PC-9 (cell line): ENCODE measurements around the gene ENPP3.

Source experiments
- EZH2 ChIP-seq: fragments of 200-600 bp; sonication (generic); IDR thresholded peaks from 2 replicates; pipeline ENCODE4 v1.8.0; 2017; ENCODE audit warnings: antibody characterized with exemption, low read depth
- TF ChIP-seq, protein P1 (sequence below): fragments of 200-600 bp; sonication (generic); conservative IDR thresholded peaks from 2 replicates; pipeline ENCODE4 v1.6.1; 2017; ENCODE audit warnings: mixed run types, antibody characterized with exemption, mild to moderate bottlenecking, moderate library complexity

DNA sequence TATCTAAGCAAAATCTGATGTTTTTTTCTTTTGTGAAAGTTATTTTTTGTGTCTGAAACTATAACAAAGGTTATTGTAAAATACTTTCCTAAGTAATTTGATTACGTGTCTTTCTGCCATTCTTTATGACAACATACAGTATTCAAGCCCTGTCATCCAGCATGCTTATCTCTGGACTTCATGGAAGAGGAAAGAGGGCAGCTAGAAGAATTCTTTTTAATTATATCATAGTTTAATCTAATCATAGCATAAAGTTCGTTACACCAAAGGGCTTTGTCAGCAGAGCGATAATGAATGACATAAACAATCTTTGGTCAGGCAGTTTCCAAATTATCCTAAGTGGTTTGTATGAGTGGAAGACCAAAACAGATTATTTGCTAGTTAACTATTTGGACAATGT, 3.5 kb downstream of the ENPP3 start:
- TF ChIP-seq, protein P1, sequence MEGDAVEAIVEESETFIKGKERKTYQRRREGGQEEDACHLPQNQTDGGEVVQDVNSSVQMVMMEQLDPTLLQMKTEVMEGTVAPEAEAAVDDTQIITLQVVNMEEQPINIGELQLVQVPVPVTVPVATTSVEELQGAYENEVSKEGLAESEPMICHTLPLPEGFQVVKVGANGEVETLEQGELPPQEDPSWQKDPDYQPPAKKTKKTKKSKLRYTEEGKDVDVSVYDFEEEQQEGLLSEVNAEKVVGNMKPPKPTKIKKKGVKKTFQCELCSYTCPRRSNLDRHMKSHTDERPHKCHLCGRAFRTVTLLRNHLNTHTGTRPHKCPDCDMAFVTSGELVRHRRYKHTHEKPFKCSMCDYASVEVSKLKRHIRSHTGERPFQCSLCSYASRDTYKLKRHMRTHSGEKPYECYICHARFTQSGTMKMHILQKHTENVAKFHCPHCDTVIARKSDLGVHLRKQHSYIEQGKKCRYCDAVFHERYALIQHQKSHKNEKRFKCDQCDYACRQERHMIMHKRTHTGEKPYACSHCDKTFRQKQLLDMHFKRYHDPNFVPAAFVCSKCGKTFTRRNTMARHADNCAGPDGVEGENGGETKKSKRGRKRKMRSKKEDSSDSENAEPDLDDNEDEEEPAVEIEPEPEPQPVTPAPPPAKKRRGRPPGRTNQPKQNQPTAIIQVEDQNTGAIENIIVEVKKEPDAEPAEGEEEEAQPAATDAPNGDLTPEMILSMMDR = no peak
- TF ChIP-seq EZH2 = no peak
